Measurements from ENCODE around the gene ZNF561.
"Not testable (repeated sequence)": the region's sequence is repeated elsewhere in the genome, so short reads cannot be mapped to it uniquely, and the experiment has no call there.

ZNF561 gene

DNA sequence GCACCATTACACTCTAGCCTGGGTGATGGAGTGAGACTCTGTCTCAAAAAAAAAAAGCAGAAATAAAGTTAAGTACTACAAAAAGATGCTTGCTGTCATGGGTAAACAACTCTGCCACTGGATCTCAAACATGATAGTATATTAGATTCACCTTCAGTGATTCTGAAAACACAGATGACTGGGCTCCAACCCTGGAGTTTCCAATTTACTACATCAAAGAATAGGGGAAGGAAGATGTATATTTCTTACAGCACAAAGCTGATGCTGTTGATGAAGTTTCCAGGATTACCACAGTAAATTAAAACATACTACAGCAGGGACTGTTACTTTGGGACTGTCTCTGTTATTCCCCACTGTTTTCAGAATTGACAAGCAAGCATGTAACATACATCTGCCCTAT is 5.2 kb downstream of the ZNF561 start:
- TF ChIP-seq, protein P1, sequence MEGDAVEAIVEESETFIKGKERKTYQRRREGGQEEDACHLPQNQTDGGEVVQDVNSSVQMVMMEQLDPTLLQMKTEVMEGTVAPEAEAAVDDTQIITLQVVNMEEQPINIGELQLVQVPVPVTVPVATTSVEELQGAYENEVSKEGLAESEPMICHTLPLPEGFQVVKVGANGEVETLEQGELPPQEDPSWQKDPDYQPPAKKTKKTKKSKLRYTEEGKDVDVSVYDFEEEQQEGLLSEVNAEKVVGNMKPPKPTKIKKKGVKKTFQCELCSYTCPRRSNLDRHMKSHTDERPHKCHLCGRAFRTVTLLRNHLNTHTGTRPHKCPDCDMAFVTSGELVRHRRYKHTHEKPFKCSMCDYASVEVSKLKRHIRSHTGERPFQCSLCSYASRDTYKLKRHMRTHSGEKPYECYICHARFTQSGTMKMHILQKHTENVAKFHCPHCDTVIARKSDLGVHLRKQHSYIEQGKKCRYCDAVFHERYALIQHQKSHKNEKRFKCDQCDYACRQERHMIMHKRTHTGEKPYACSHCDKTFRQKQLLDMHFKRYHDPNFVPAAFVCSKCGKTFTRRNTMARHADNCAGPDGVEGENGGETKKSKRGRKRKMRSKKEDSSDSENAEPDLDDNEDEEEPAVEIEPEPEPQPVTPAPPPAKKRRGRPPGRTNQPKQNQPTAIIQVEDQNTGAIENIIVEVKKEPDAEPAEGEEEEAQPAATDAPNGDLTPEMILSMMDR (IDR thresholded peaks at IDR 0.05; ENCODE audit: insufficient read depth, low read depth, low read length, missing control alignments), result no peak
- H3K4me3 ChIP-seq (ENCODE audit: low read depth, low read length), result no peak overlapping the region
- DNase-seq (ENCODE audit: low read depth), result no peak

DNA sequence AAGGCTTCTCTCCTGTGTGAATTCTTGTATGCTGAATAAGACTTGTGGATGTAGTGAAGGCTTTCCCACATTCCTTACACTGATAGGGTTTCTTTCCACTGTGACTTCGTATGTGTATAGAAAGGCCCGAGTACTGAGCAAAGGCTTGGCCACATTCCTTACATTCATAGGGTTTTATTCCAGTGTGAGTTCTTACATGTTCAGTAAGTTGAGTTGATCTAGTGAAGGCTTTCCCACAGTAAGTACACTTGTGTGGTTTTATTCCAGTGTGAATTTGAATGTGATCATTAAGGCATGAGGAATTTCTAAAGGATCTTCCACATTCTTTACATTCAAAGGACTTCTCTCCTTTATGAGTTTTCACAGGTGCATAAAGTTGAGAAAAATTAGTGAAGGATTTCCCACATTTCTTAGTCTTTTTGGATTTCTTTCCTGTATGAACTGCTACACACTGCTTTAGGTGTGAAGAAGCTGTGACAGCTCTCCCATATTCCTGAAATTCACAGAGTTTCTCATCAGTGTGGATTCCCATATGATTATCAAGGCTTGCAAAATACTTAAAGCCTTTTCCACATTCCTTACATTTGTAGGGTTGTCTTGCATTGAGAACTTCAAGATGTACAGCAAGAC is 10.4 kb downstream of the ZNF561 start:
- no peak overlapping the region for H3K4me3 ChIP-seq (ENCODE audit: low read depth, low read length)
- TF ChIP-seq, protein P1 (IDR thresholded peaks at IDR 0.05; ENCODE audit: insufficient read depth, low read depth, low read length, missing control alignments), result no peak
- DNase-seq (ENCODE audit: low read depth), result no peak

DNA sequence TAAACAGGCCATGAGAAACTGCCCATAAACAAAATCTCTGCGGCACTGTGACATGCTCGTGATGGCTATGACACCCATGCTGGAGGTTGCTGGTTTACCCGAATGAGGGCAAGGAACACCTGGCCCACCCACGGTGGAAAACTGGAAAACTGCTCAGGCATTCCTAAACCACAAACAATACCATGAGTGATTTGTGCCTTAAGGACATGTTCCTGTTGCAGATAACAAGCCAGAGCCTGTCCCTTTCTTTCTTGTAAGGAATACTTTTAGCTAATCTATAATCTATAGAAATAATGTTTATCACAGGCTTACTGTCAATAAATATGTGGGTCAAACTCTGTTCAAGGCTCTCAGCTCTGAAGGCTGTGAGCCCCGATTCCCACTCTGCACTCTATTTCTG is 12.1 kb downstream of the ZNF561 start:
- H3K4me3 ChIP-seq (ENCODE audit: low read depth, low read length), result no peak overlapping the region
- no peak for DNase-seq (ENCODE audit: low read depth)
- TF ChIP-seq, protein P1 (IDR thresholded peaks at IDR 0.05; ENCODE audit: insufficient read depth, low read depth, low read length, missing control alignments), result no peak

DNA sequence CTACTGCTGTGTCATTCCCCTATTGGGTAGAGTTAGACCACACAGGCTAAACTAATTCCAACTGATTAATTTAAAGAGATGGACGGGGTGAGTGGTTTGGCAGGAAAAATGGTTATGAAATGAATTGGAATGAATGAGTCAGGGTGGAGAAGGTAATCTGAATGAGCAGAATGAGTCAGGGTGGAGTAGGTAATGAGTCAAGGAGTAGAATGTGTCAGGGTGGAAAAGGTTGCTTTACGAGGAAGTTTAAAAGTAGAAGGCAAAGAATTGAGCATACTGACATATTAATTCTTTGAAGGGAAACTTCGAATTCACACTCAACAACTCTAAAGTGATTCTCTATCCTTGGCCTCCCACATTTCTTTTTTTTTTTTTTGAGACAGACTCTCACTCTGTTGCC is 24.0 kb downstream of the ZNF561 start:
- no peak for DNase-seq (ENCODE audit: low read depth)
- no peak overlapping the region for H3K4me3 ChIP-seq (ENCODE audit: low read depth, low read length)
- TF ChIP-seq, protein P1 (IDR thresholded peaks at IDR 0.05; ENCODE audit: insufficient read depth, low read depth, low read length, missing control alignments), result no peak

DNA sequence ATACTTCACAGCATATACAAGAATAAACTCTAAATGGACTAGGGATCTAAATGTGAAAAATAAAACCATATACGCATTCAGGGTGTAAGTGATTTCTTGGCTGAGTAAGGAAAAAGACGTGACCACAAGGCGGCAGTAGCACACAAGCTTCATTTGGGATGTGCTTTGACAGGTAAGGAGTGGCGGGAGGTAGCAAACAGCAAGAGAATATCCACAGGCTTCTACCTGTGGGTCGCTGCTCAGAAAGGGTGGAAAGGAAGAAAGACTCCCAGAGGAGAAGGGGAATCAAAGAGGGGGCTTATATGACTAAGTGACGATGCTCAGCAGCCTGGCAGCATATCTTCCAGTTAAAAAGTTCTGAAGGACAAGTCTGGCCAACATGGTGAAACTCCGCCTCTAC is 34.3 kb downstream of the ZNF561 start:
- TF ChIP-seq, protein P1 (IDR thresholded peaks at IDR 0.05; ENCODE audit: insufficient read depth, low read depth, low read length, missing control alignments), result peak; percentile 65
- DNase-seq (ENCODE audit: low read depth), result peak; percentile 78
- no peak overlapping the region for H3K4me3 ChIP-seq (ENCODE audit: low read depth, low read length)

DNA sequence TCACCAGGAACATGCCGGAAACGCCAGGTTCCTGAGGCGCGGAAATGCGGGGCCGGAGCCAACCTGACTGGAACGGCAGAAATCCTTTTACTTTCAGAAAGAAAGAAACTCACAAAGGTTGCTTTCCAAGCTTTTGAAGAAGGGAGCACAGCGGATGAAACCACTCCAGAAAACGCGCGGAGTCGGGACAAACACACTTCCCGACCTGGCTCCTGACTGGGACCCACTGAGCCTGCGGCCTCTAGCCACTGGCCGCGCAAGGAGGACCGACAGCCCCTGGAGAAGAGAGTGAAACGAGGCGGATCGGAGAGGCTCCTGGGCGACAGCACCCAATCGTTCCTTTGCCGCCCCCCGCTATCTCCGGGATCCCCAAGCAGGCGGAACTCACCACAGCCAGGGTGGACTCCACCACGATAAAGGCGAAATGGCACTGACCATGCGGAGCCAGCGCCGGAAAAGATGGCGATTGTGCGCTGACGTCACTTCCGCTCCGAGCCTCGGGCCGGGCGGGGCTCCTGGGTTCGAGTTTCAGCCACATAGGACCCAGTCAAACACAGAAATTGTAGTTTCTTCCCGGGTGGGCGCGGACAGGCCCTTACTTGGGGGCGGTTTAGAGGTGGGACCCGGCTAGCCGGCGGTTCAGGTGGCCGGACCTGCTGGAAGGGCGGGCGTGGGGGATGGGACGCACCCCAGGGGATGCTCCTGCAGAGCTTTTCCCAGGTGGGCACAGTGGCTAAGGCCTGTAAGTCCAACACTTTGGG is 36.8 kb downstream of the ZNF561 start, which contains the start of gene ZNF121:
Gene ZNF121 (minus strand): TSS at position 432 of the 761 bp plus-strand sequence. CDS start 16,407 bp downstream, outside the sequence.
- TF ChIP-seq, protein P1 (IDR thresholded peaks at IDR 0.05; ENCODE audit: insufficient read depth, low read depth, low read length, missing control alignments), result no peak
- peak; percentile 92 for DNase-seq (ENCODE audit: low read depth)

DNA sequence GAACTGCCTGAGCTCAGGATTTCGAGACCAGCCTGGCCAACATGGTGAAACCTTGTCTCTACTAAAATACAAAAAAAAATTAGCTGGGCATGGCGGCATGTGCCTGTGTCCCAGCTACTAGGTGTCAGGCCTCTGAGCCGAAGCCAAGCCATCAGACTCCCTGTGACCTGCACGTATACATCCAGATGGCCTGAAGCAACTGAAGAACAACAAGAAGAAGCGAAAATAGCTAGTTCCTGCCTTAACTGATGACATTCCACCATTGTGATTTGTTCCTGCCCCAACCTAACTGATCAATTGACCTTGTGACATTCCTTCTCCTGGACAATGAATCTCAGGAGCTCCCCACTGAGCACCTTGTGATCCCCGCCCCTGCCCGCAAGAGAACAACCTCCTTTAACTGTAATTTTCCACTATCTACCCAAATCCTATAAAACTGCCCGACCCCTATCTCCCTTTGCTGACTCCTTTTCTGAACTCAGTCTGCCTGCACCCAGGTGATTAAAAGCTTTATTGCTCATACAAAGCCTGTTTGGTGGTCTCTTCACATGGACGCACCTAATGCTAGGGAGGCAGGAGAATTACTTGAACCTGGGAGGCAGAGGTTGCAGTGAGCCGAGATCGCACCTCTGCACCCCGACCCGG is 38.8 kb downstream of the ZNF561 start:
- not testable (repeated sequence) for H3K4me3 ChIP-seq (ENCODE audit: low read depth, low read length); DNase-seq (ENCODE audit: low read depth)

More for the DNA sequence above, 36.8 kb downstream of the ZNF561 start, which contains the start of gene ZNF121:
- peak within 1 kb of the TSS; percentile 93 for H3K4me3 ChIP-seq (ENCODE audit: low read depth, low read length)
